ENCODE results near the gene SYCP3. TPM values are rescaled to one million over a fixed set of nuclear protein-coding genes. Genes with fewer than 3 reads are reported as not detected.
A peak's percentile ranks its signal among the peaks of the same experiment; 100 is the strongest.

SYCP3 gene
- total and polyA plus RNA-seq, 2 of the 13 experiments (the other 11 are each of a cell fraction or from before 2014, with no cell fraction given) = not detected

DNA sequence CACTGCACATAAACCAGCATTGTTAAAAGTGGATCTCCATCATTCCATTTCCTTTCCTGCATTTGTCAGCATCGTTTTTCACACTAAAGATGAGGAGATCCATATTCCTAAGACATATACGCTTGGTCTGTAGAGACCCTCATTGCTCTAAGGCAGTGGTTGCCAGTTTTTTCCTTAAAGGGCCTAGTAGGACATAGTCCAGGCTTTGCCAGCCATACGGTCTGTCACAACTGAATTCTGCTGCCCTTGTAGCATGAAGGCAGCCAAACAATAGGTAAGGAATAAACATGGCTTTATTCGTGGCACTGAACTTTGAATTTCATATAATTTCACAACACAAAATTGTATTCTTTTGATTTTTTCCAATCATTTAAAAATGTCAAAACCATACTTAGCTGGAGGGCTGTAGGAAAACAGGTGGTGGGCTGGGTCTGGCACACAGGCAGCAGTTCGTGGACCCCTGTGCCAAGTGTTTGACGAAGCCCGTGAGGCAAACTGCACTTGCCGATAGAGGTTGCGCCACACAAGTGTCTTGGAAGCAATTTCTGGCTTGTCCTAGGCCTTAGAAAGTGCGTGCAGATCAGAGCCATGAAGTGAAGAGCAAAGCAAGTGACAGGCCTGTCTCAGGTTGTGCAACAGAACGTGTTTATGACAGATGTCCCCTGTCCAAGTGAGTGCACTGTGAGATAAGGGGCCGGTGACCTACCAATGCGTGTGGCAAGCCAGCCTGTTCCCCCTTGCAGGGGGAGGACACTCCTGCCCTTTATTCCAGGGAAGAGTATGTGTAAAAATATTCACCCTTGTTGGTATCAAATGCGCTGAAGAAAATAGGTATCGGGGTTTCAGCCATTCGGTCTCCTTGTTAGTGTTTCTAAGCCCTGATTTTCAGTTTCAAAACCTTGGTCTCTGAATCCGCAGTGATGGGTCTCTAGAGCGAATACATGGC, 42.7 kb downstream of the SYCP3 start (continued):
- TF ChIP-seq, protein P1, sequence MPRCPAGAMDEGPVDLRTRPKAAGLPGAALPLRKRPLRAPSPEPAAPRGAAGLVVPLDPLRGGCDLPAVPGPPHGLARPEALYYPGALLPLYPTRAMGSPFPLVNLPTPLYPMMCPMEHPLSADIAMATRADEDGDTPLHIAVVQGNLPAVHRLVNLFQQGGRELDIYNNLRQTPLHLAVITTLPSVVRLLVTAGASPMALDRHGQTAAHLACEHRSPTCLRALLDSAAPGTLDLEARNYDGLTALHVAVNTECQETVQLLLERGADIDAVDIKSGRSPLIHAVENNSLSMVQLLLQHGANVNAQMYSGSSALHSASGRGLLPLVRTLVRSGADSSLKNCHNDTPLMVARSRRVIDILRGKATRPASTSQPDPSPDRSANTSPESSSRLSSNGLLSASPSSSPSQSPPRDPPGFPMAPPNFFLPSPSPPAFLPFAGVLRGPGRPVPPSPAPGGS (CRISPR knock-in tag; IDR thresholded peaks at IDR 0.05) = no peak; the same call in 1 of the 2 replicates
- TF ChIP-seq, protein P2, sequence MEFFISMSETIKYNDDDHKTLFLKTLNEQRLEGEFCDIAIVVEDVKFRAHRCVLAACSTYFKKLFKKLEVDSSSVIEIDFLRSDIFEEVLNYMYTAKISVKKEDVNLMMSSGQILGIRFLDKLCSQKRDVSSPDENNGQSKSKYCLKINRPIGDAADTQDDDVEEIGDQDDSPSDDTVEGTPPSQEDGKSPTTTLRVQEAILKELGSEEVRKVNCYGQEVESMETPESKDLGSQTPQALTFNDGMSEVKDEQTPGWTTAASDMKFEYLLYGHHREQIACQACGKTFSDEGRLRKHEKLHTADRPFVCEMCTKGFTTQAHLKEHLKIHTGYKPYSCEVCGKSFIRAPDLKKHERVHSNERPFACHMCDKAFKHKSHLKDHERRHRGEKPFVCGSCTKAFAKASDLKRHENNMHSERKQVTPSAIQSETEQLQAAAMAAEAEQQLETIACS (CRISPR knock-in tag; IDR thresholded peaks at IDR 0.05) = no peak
- TF ChIP-seq YEATS4 (CRISPR knock-in tag; IDR thresholded peaks at IDR 0.05; ENCODE audit: borderline replicate concordance) = peak; percentile 24; the same call in 1 of the 2 replicates
- TF ChIP-seq ZMYM4 (CRISPR knock-in tag; IDR thresholded peaks at IDR 0.05) = no peak; the same call in 1 of the 2 replicates
- TF ChIP-seq, protein P3, sequence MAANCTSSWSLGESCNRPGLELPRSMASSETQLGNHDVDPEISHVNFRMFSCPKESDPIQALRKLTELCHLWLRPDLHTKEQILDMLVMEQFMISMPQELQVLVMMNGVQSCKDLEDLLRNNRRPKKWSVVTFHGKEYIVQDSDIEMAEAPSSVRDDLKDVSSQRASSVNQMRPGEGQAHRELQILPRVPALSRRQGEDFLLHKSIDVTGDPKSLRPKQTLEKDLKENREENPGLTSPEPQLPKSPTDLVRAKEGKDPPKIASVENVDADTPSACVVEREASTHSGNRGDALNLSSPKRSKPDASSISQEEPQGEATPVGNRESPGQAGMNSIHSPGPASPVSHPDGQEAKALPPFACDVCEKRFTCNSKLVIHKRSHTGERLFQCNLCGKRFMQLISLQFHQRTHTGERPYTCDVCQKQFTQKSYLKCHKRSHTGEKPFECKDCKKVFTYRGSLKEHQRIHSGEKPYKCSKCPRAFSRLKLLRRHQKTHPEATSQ (CRISPR knock-in tag; IDR thresholded peaks at IDR 0.05; ENCODE audit: borderline replicate concordance) = no peak
- peak; percentile 49 for TF ChIP-seq THAP11 (CRISPR knock-in tag; IDR thresholded peaks at IDR 0.05)
- TF ChIP-seq ZSCAN9 (CRISPR knock-in tag; IDR thresholded peaks at IDR 0.05; ENCODE audit: borderline replicate concordance) = no peak
- no peak for TF ChIP-seq ZFYVE20 (CRISPR knock-in tag; IDR thresholded peaks at IDR 0.05; ENCODE audit: borderline replicate concordance, low read depth)
- TF ChIP-seq NR2C2 (CRISPR knock-in tag; IDR thresholded peaks at IDR 0.05; ENCODE audit: borderline replicate concordance) = peak; percentile 43; the same call in 1 of the 2 replicates
- TF ChIP-seq SP2 (CRISPR knock-in tag; IDR thresholded peaks at IDR 0.05) = no peak
- TF ChIP-seq REL (CRISPR knock-in tag; conservative IDR thresholded peaks at IDR 0.05) = no peak
- TF ChIP-seq GTF2F1 (IDR thresholded peaks at IDR 0.05; ENCODE audit: low read length) = no peak
- TF ChIP-seq ZNF382 (CRISPR knock-in tag; IDR thresholded peaks at IDR 0.05; ENCODE audit: borderline replicate concordance) = no peak
- TF ChIP-seq ZMAT3 (CRISPR knock-in tag; conservative IDR thresholded peaks at IDR 0.05) = 0 out of 2 replicates have a peak, but pooled peaks have one; percentile 52
- no peak; the same call in 1 of the 2 replicates for TF ChIP-seq HMG20A (CRISPR knock-in tag; IDR thresholded peaks at IDR 0.05; ENCODE audit: borderline replicate concordance)
- TF ChIP-seq ZMYM3 (CRISPR knock-in tag; IDR thresholded peaks at IDR 0.05) = peak; percentile 58; the same call in 1 of the 2 replicates
- peak; percentile 34; the same call in 1 of the 2 replicates for TF ChIP-seq SPEN (CRISPR knock-in tag; IDR thresholded peaks at IDR 0.05; ENCODE audit: low read depth)
- peak; percentile 84 for TF ChIP-seq RARA (CRISPR knock-in tag; IDR thresholded peaks at IDR 0.05)
- TF ChIP-seq SOX6 (IDR thresholded peaks at IDR 0.05) = no peak
- TF ChIP-seq SOX6 (CRISPR knock-in tag; IDR thresholded peaks at IDR 0.05) = peak; percentile 27; the same call in 1 of the 2 replicates
- no peak for TF ChIP-seq ZNF253 (CRISPR knock-in tag; IDR thresholded peaks at IDR 0.05; ENCODE audit: borderline replicate concordance)
- no peak for TF ChIP-seq NAIF1 (CRISPR knock-in tag; IDR thresholded peaks at IDR 0.05; ENCODE audit: borderline replicate concordance)
- no peak for TF ChIP-seq ZSCAN30 (CRISPR knock-in tag; IDR thresholded peaks at IDR 0.05)
- TF ChIP-seq CC2D1A (CRISPR knock-in tag; IDR thresholded peaks at IDR 0.05) = no peak
- no peak for TF ChIP-seq SCMH1 (CRISPR knock-in tag; IDR thresholded peaks at IDR 0.05; ENCODE audit: borderline replicate concordance)
- TF ChIP-seq, protein P4, sequence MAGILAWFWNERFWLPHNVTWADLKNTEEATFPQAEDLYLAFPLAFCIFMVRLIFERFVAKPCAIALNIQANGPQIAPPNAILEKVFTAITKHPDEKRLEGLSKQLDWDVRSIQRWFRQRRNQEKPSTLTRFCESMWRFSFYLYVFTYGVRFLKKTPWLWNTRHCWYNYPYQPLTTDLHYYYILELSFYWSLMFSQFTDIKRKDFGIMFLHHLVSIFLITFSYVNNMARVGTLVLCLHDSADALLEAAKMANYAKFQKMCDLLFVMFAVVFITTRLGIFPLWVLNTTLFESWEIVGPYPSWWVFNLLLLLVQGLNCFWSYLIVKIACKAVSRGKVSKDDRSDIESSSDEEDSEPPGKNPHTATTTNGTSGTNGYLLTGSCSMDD (CRISPR knock-in tag; IDR thresholded peaks at IDR 0.05) = no peak
